HL-60/S4 (cell line): ENCODE data around the gene TSSC4.

Experiments
- in situ Hi-C: fragments of 300-500 bp; cut with MboI; formaldehyde crosslinking; loops from 2 replicates; pipeline ENCODE4 v1.14.3; 2022; ENCODE audit warnings: low sequenced_read_pairs

The TSSC4 gene

DNA sequence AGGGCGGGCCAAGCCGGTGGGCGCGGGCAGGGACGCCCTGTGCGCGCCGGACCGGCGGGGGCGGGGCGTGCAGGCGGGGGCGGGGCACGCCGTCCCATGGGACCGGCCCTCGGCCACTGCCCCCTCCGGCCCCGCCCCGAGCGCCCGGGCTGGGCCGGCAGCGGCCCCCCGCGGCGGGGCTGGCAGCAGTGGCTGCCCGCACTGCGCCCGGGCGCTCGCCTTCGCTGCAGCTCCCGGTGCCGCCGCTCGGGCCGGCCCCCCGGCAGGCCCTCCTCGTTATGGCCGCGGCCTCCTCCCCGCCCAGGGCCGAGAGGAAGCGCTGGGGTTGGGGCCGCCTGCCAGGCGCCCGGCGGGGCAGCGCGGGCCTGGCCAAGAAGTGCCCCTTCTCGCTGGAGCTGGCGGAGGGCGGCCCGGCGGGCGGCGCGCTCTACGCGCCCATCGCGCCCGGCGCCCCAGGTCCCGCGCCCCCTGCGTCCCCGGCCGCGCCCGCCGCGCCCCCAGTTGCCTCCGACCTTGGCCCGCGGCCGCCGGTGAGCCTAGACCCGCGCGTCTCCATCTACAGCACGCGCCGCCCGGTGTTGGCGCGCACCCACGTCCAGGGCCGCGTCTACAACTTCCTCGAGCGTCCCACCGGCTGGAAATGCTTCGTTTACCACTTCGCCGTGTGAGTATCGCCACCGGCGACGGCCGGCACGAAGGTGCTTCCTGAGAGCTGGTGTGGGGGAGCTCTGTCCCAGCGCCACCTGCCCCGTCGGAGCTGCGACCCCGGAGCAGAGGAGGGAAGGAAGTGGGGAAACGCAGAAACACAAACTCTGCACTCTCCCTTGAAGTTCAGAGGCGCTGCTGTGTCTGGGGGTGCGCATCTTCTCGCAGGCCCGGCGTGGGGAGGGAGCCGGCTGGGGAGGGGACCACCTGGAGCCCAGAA lies 44.5 kb downstream of the TSSC4 start, which contains the start of gene KCNQ1:
KCNQ1 (plus strand) TSS at position 188 of the 925 bp plus-strand sequence; CDS start at position 279, 91 bp downstream.
- in situ Hi-C loops = no loop called here

- in situ Hi-C loops = no loop called here
Observed at GRCh38 chr11:2445746-2446551, 45.4 kb downstream of the TSSC4 start.

DNA sequence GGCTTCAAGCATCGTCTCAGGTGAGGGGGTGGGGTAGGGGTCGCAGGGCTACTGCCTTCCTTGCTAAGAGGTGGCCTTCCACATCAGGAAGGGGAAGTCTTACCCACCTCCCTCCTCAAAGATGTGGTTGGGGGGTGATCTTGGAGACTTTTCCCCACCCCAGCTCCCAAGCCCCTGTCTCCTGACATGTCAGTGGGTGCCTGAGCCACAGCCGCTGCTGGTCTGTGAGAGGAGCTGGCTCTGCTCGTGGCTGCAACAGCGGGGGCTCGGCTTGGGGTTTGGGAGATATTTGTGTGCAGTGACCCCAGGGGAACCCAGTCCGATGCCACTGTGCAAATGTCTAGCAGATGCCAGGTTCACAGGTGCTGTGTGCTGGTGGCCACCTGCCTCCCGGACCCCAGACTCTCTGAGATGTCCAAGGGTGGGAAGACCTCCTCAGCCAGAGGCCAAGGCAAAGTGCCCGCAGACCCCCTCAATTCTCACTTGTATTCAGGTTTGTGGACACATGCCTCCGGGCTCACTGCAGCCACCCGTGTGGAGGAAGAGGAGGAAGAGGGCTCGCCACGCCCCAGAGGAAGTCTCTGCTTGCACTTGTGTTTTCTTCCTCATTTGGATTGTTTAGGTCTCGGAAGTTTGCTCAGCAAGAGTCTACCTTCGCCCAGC lies 46.2 kb downstream of the TSSC4 start:
- in situ Hi-C loops = no loop called here

GRCh38 chr11:2447253-2447950 lies 46.9 kb downstream of the TSSC4 start:
- in situ Hi-C loops = no loop called here

DNA sequence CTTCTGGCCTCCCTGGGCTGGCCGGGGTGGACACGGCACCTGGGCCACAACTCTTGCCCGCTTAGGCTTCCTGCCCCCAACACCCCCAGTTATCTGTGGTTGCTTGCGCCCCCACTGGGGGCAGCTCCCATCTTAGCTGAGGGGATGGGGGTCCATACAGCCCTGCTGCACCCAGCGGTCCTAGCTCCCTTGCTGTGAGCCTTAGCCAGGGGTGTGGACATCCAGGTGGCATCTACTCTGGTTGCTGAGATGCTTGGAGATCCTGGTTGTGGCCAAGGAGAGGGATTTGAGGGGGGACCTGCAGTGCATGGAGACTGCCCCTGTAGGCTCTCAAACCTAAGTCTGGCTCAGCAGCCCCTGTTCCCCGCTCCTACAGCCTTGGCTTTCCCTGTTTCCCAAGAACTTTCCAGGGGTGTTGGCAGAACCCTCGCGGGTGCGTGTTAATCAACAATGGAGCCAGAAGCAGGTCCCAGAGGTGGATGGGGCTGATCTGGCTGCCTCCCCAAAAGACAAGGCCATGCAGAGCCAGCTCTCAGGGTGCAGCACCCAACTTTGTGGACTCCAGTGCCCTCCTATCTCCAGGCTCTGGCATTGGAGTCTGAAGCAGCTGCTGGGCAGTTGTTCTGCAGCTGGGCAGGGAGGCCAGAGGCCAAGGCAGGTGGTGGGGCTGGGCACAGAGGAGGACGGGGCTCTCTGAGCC lies 47.6 kb downstream of the TSSC4 start:
- in situ Hi-C loops = no loop called here

DNA sequence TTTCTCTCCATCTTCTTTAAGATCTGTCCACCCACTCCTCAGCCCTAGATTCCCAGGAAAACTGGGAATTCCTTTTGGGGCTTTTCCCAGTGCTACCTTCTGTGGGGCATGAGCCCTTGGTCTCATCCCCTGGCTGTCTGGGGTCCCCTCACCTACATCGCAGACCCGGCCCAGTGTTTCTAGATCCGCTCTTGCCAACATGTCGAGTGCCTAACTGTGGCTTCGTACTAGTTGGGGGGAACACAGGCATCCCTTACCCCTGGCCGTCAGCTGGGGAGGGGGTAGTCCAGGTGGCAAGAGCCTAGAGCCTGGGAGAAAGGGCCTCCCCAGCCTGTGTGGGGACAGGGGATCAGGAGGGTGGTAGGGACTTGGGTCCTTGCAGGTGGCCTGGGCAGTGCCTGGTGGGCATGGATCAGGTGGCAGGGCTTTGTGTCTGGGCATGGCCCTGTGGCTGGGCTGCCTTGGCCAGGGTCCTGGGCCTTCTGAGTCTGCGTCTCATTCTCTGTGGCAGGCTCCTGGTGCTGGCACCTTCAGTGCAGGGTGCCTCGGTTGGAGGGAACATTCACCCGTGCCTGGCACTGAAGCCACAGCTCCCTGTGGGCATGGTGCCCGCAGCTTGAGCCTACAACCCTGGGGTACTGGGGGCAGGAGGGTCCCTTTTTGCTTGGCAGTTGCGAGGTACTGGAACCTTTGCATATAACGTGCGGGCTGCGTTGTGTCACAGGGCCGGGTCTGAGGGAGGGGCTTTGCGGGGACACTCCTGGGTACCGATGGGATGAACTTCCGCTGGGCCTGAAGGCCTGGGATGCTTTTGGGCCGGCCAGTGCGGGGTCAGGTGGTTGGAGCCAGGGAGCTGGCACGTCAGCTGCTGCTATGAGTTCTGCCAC lies 48.4 kb downstream of the TSSC4 start:
- in situ Hi-C loops = no loop called here

GRCh38 chr11:2449548-2450320 lies 49.2 kb downstream of the TSSC4 start:
- in situ Hi-C loops = no loop called here

DNA sequence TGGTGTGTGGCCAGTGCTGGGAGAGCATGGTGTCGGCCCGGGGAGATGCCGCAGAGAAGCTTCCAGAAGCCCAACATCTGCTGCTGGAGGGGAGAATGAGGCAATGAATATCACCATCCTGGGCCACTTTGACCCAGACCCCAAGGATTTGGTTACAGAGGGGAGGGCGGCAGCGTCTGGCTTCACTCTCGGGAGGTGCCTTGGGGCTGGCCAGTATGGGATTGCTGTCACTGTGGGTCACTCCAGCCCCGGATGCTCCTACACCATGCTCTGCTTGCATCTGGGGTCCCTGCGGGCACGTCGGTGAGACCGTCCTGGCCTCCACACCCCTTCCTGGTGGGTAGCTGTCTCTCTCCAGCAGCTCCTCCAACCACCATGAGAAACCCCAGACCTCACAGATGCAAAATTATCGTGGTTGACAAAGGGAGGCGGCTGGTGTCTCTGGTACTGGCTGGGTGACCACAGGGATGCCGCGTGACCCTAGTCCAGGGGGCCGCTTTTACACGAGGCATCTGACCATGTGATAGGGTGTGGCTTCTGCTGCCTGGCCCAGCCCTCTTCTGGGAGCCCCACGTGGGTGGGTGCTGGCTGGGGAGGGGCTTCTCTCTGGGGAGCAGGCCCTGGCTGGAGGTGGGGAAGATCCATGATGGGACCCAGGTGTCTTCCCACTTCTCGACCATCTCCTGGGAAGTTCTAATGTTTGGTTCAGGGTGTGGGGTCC lies 49.9 kb downstream of the TSSC4 start:
- in situ Hi-C loops = no loop called here

DNA sequence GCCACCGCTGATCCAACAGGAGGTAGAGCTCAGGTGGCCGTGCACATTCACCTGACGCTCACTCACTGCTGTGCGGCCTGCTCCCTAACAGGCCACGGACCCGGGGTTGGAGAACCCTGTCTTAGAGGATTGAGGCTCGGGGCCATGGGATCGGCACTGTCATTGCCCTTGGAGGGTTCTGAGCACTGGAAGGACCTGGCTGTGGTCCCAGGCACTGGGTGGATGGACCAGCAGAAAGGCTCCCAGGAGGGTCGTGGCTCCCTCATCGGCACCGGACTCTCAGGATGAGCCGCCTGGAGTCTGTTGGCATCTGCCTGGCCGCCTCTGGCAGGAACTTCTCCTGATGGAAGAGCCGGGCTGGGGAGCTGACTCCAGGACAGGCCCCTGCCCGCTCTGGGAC lies 50.8 kb downstream of the TSSC4 start:
- in situ Hi-C loops = no loop called here

DNA sequence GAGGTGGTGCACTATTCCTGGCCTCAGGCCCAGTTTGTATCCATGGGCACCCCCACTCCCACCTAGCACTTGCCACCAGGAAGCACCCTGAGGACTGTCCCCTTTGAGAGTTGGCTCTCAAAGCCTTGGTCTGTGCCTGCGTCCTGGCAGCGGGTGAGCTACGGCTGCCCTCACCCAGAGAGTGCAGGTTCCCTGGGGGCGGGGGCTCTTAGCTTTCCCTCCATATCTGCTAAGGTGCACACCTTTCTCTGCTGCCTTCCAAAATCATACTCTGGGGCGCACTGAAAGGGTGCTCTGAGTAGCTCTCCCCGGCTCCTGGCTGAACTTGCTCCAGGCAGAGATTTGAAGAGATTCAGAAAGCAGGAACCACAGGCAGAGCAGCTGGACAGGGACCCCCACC lies 51.4 kb downstream of the TSSC4 start:
- in situ Hi-C loops = no loop called here

GRCh38 chr11:2452321-2453012 lies 51.9 kb downstream of the TSSC4 start:
- in situ Hi-C loops = no loop called here

DNA sequence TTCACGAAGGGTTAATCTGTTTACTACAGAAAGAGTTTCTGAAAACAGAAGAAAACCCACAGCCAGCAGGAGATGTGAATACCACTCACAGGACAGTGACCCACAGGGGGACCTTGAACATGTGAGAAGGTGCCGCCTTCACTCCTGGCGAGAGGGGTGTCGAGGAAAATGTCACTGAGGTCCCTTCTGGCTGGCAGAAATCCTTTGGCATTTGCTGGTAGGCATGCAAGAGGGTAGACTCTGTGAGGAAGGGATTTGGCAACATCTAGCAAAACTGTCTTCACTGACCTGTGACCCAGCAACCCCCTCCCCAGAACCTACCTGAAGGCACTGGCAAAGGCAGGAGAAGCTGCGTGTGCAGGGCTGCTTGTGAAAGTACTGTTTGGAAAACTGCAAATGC lies 52.9 kb downstream of the TSSC4 start:
- in situ Hi-C loops = no loop called here
